AG09319 (cell line): ENCODE measurements around the gene AVEN.

Source experiments
- DNase-seq: peaks from one replicate; pipeline ENCODE4 v3.0.0-alpha.2; 2010; ENCODE audit warnings: low read depth; ENCODE audit errors: extremely low read depth
- CTCF ChIP-seq: IDR thresholded peaks from 2 replicates; pipeline ENCODE4 v1.5.1; 2011; ENCODE audit warnings: low read depth, mild to moderate bottlenecking, inconsistent platforms, low read length, moderate library complexity

The AVEN gene

GRCh38 chr15:33982516-33982915 lies 56.5 kb downstream of the AVEN start:
- TF ChIP-seq CTCF, result no peak
- DNase-seq, result no peak

GRCh38 chr15:33980159-33980558 lies 58.8 kb downstream of the AVEN start:
- no peak for TF ChIP-seq CTCF
- no peak for DNase-seq

- DNase-seq, result no peak
- no peak; the same call in 1 of the 2 replicates for TF ChIP-seq CTCF
These were observed 63.9 kb downstream of the AVEN start for GRCh38 chr15:33975022-33975565.

GRCh38 chr15:33971811-33972210 lies 67.2 kb downstream of the AVEN start:
- DNase-seq, result no peak
- no peak for TF ChIP-seq CTCF

GRCh38 chr15:33968821-33969220 lies 70.2 kb downstream of the AVEN start:
- no peak for TF ChIP-seq CTCF
- no peak for DNase-seq

GRCh38 chr15:33968224-33968623 lies 70.8 kb downstream of the AVEN start, which contains the start of gene CHRM5:
Gene CHRM5, plus strand, starts transcription at chr15:33968497. Its CDS starts 94,221 bp downstream, at chr15:34062718.
- TF ChIP-seq CTCF, result no peak

GRCh38 chr15:33964665-33965040 lies 74.4 kb downstream of the AVEN start:
- no peak for TF ChIP-seq CTCF
- DNase-seq, result no peak

More at GRCh38 chr15:33968224-33968623, 70.8 kb downstream of the AVEN start, which contains the start of gene CHRM5:
- no peak for DNase-seq
